ENCODE measurements around the gene E2F3.

Gene E2F3

GRCh38 chr6:20401205-20402091 lies at the start of gene E2F3:
E2F3 (plus strand) TSS chr6:20401879; CDS start chr6:20402233, 354 bp downstream.
- DNase-seq, result peak; percentile 100

GRCh38 chr6:20352346-20352745 lies 49.3 kb upstream of the E2F3 start:
- no peak for DNase-seq

- no peak for DNase-seq
Measured at GRCh38 chr6:20353134-20353533, 48.5 kb upstream of the E2F3 start.

GRCh38 chr6:20354366-20354765 lies 47.3 kb upstream of the E2F3 start:
- DNase-seq, result no peak

GRCh38 chr6:20360471-20361119 lies 41.1 kb upstream of the E2F3 start:
- no peak for DNase-seq

GRCh38 chr6:20362623-20363022 lies 39.1 kb upstream of the E2F3 start:
- DNase-seq, result no peak

GRCh38 chr6:20364327-20364726 lies 37.4 kb upstream of the E2F3 start:
- no peak for DNase-seq

GRCh38 chr6:20365456-20365855 lies 36.2 kb upstream of the E2F3 start:
- DNase-seq, result no peak

- DNase-seq, result peak; percentile 3
Measured at GRCh38 chr6:20366082-20366830, 35.4 kb upstream of the E2F3 start.

GRCh38 chr6:20367743-20368485 lies 33.8 kb upstream of the E2F3 start:
- DNase-seq, result no peak

GRCh38 chr6:20370393-20370792 lies 31.3 kb upstream of the E2F3 start:
- DNase-seq, result no peak

- no peak for DNase-seq
Measured at GRCh38 chr6:20370801-20371200, 30.9 kb upstream of the E2F3 start.

- no peak for DNase-seq
Measured at GRCh38 chr6:20375436-20375835, 26.2 kb upstream of the E2F3 start.

- DNase-seq, result no peak
Measured at GRCh38 chr6:20377623-20378265, 23.9 kb upstream of the E2F3 start.

- no peak for DNase-seq
Measured at GRCh38 chr6:20379231-20379630, 22.4 kb upstream of the E2F3 start.

- DNase-seq, result no peak
Measured at GRCh38 chr6:20386218-20386617, 15.5 kb upstream of the E2F3 start.

GRCh38 chr6:20389066-20389465 lies 12.6 kb upstream of the E2F3 start:
- no peak for DNase-seq

- no peak for DNase-seq
Measured at GRCh38 chr6:20393297-20393696, 8.4 kb upstream of the E2F3 start.

GRCh38 chr6:20399518-20399917 lies 2.2 kb upstream of the E2F3 start:
- no peak for DNase-seq

- DNase-seq, result no peak
Measured at GRCh38 chr6:20400456-20401204, 1.0 kb upstream of the E2F3 start.

GRCh38 chr6:20402092-20402341 lies 338 bp downstream of the E2F3 start:
- no peak for DNase-seq

Measured in GDM1 (cell line).